Right ventricle myocardium inferior (tissue), 1 donor: Measurements from ENCODE around the gene CREB3L2. TPM values are rescaled to one million over a fixed set of nuclear protein-coding genes. Genes with fewer than 3 reads are reported as not detected.

Experiments used
- ATAC-seq: fragments of 200-7000 bp; cut with Tn5 transposase; one replicate; pipeline ENCODE4 v1.9.1; 2020; ENCODE audit warnings: mild to moderate bottlenecking, moderate library complexity
- DNase-seq: peaks from one replicate; pipeline ENCODE4 v3.0.0; 2021; ENCODE audit errors: missing footprints
- intact Hi-C: fragments of 100-400 bp; cut with DNase I; formaldehyde crosslinking; loops from one replicate; pipeline ENCODE4 v1.11.0; 2022
- total RNA-seq: library from RNA; stranded (reverse); fragmentation: NEBNext Ultra II Directional; extraction: Animal tissue kit (Norgen Biotek cat#: 25700); gene quantifications from one replicate; pipeline ENCODE4 v1.2.1, GENCODE V29; 2021
- donor health status: DM: no; HTN: yes; CAD: no; lungs with severe emphysema.

CREB3L2 gene
- total RNA-seq, 1 donor from 2014 or later, result 19.3 TPM

- DNase-seq (no peak), ATAC-seq (no peak)
- intact Hi-C loops, result no loop called here
Observed at GRCh38 chr7:137875746-137876145, 126.1 kb downstream of the CREB3L2 start.

DNA sequence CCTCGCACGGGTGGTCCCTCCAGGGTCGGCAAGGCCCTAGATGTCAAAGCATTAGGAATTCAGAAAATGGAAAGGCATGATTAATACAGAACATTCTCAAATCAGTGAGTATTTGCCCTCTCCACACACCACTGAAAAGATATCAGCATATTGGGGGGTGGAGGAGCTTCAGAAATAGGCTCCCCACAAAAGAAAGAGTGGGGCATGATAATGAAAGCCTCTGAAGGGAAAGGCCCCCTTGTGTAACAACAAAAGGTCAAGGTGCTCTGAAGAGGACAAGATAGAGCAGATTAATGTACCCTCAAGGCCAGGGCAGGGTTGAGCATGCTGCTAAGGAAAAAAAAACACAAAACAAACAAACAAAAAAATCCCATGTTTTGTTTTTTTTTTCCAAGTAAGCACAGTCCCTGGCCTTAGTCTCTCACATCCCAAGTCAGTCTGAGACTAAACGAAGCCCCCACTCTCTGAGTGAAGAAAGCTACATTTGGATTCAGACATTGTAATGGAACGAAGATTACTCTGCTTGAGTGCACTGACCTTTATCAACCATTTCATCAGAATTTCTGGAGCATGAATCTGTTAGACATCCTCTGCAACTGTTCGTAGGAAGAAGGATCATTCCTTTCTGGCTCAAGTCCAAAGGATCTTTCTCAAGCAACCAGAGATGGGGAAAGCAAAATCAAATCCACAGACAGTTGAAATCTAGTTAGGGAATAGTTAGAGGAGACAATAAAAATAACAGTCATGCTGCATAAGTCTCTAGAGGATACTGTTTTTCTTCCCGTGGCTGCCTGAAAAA, 127.7 kb downstream of the CREB3L2 start:
- DNase-seq, result no peak
- ATAC-seq, result no peak

GRCh38 chr7:137873524-137873923, 128.4 kb downstream of the CREB3L2 start:
- DNase-seq, result no peak
- ATAC-seq, result no peak
- intact Hi-C loops, result no loop called here

More for the DNA sequence above, 127.7 kb downstream of the CREB3L2 start:
- intact Hi-C loops, result no loop called here

- DNase-seq, result no peak
- ATAC-seq, result peak; percentile 77
- intact Hi-C loops, result no loop called here
Observed at GRCh38 chr7:137871170-137871915, 130.5 kb downstream of the CREB3L2 start.

GRCh38 chr7:137870684-137871083, 131.2 kb downstream of the CREB3L2 start:
- no peak for DNase-seq
- intact Hi-C loops, result no loop called here
- no peak for ATAC-seq

DNA sequence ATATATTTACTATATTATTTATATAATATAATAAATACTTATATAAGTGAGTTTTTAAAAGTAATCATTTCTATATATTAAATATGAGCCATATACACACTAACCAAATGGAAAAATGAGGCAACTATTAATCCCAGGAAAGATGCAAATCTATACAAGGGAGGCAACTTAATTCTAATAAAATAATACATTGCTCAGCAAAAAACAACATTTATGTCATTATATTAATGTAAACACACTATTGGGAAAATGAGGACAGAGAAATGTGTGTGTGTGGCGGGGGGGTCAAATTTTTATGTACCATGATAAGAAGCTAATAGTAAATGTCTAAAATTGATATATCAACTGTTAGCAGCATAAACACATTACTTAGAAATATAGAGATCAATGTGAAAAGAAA, 131.8 kb downstream of the CREB3L2 start:
- DNase-seq (no peak), ATAC-seq (no peak)
- intact Hi-C loops, result no loop called here

- DNase-seq (no peak), ATAC-seq (no peak)
- intact Hi-C loops, result no loop called here
Observed at GRCh38 chr7:137869260-137869659, 132.6 kb downstream of the CREB3L2 start.

DNA sequence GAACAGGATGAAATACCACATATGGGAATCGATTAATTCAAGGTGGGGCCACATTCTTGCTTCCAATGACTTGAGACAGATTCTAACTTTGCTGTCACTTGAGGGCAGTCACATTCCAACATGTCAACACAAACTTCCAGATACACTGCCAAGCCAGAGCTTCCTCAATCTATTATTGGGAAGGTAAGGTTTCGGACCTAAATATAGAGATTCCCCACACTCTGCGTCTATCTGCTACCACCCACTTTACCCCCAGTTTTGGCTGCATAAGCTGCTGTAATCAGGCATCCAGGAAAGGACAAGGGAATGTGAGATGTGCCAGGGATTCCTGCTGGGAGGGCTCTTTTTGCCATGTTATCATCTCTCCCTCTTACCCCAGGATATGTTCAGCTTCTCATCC, 134.6 kb downstream of the CREB3L2 start:
- intact Hi-C loops, result loop anchor here (2.0 kb wide), 1 partner anchor 32 kb away; no protein-coding TSS in a partner anchor
- ATAC-seq (peak; percentile 84), DNase-seq (no peak)

DNA sequence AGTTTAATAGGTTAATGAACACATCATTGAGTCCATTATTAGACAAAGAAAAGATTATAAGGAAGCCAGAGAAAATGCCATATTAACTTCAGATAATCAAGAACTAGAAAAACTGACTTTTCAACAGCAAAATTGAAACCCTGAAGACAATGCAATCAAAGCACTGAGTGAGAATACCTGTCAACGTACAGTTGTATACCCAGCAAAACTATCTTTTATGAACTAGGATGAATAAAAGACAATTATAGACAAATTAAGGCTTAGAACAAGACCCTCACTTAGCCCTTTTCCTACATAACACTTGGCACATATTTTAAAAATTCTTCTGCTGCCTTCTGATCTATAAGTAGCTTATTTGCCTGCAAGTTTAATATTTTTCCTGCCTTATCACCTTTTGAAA, 136.1 kb downstream of the CREB3L2 start:
- intact Hi-C loops, result loop anchor here (2.0 kb wide), 1 partner anchor 33 kb away; no protein-coding TSS in a partner anchor
- ATAC-seq (no peak), DNase-seq (no peak)

DNA sequence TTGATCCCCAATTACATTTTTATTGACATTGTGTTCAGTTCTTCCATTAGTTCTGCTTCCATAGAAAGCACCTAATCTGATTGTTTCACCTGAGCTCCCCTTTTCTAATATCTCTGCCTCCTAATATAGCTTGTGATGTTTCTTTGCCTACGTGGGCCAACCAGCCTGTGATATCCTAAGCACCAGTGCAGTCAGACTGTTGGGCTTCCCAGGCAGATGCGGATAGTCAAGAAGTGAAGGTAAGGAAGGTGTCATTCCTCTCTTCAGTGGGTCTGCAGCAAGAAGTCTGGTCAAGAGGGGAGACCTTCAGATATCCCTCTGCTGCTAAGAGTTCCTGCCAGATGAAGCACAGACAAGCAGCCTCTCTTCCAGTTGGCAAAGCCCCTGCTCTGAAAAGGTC, 138.9 kb downstream of the CREB3L2 start:
- ATAC-seq, result no peak

DNA sequence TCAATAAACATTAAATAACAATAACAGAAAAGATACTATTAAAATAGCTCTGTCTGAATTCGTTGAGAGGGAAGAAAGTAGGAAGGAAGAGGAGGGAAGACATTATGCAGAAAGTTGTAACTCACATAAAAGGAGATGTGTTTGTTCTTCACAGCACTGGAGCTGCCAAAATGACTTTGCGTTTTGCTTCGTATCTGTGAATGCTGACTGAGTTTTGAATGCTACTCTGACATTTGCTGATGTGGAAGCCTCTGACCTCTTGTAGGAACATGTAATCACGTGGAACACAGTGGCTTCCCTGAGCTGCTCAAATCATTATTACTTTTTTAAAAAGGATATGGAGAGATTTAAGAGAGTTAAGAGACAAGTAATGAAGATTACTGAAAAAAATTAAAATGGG, 139.5 kb downstream of the CREB3L2 start:
- ATAC-seq (no peak), DNase-seq (no peak)
- intact Hi-C loops, result no loop called here

More for the DNA sequence above, 138.9 kb downstream of the CREB3L2 start:
- DNase-seq, result no peak
- intact Hi-C loops, result no loop called here

DNA sequence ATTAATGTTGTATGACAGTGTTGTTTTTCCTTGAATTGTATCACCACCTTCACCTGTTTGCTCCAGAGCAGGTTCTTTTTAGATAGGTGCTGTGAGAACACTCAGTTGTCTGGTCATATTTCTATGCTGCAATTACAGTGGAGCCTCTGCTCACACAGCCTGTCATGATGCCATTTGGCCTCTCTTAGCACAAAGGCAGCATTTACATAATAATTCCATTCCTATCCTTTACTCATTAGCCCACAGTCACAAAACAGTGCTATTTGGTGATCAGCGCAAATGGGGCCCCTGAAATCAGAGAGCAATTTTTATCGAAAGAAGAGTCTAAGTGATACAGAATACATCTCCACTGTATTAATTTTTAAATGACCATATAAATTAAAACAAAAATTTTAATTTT, 141.3 kb downstream of the CREB3L2 start:
- ATAC-seq (no peak), DNase-seq (no peak)
- intact Hi-C loops, result no loop called here

DNA sequence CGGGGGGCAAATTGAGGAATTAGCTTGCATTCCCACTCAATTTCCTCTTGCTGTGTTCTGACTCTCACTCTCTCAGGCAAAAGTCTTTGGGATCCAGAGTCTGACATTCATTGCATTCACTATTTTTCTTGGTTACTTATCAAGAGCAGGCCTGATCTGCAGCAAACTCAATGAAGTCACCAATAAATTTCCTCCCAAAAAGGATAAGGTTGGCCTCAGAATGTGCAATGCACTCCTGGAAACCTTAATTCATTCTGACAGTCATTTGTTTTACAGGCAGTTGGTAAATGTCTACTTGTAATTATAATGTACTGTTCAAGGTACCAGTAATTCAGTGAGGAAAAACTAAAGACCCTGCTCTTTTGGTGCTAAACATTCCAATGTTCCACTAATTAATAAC, 148.8 kb downstream of the CREB3L2 start:
- DNase-seq (no peak), ATAC-seq (no peak)
- intact Hi-C loops, result no loop called here

GRCh38 chr7:137852108-137852507, 149.8 kb downstream of the CREB3L2 start:
- intact Hi-C loops, result no loop called here
- no peak for DNase-seq
- ATAC-seq, result no peak

- intact Hi-C loops, result no loop called here
- DNase-seq (no peak), ATAC-seq (no peak)
Observed at GRCh38 chr7:137850972-137851945, 150.6 kb downstream of the CREB3L2 start.

- DNase-seq (no peak), ATAC-seq (no peak)
- intact Hi-C loops, result no loop called here
Observed at GRCh38 chr7:137850571-137850970, 151.3 kb downstream of the CREB3L2 start.

DNA sequence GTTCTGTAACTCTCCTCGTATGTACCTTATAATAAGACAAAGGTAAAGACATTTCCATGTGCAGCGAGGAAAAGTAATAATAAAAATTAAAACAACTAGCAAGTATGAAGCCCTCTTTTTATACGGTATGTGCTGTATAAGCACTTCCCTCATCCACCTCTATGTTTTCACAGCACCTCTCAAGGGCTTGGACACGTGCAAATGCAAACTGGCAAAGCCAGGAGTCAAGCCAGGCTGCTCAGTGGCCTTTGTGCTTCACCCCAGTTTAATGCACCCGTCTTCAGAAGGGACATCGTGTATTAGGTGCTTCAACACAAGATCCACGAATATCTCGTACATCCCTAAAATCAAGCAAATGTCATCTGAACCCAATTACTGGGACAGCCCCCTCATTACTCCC, 153.8 kb downstream of the CREB3L2 start:
- intact Hi-C loops, result no loop called here
- no peak for ATAC-seq

DNA sequence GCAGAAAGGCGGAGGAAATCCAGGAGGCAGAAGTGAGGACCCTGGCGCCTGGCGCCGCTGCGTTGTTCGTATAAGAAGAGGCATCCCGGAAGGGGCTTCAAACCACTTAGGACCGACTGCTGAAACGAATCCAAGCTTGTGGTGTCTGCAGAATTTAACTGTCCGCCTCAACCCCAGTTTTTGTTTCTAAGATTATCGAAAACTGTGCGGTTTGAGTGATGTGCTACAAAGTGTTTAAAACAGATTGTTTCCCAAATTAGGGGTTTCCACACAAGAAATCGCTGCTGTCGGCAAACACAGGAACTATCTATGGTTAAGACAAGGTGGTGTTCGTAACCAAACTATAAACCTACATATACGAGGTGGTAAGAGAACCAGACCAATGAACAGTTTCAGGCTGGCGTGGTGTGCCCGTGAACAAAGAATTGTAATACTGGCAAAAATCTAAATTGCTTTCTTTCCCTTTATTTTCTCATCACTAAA, 154.3 kb downstream of the CREB3L2 start:
- ATAC-seq (no peak), DNase-seq (no peak)
- intact Hi-C loops, result no loop called here

More for the DNA sequence above, 153.8 kb downstream of the CREB3L2 start:
- DNase-seq, result no peak
